Adipose tissue (tissue), 3 donors: Measurements from ENCODE around the gene PDS5A. TPM values are rescaled to one million over a fixed set of nuclear protein-coding genes. Genes with fewer than 3 reads are reported as not detected.
"Not testable (repeated sequence)": the region's sequence is repeated elsewhere in the genome, so short reads cannot be mapped to it uniquely, and the experiment has no call there.

Experiments used
- H3K27ac ChIP-seq: one replicate; pipeline ENCODE4 v1.5.1; 2013; ENCODE audit warnings: low read depth, low read length
- WGBS, 3 donors: extraction: QIAGEN DNeasy Blood & Tissue Kit; methylation state at CpG; one replicate each; pipeline ENCODE4 v1.1.7; 2013; 5-methylcytosine and 5-hydroxymethylcytosine counted together
- polyA plus RNA-seq, 3 donors: library from polyadenylated mRNA; stranded (reverse); fragments of 200-250 nt; gene quantifications; one replicate each; pipeline ENCODE4 v1.2.3, GENCODE V29; 2013
- donor health status: healthy with polysubstance abuse.
- donor health status: Bipolar disorder and iron deficiency.
- donor health status: healthy.

Gene PDS5A, protein sequence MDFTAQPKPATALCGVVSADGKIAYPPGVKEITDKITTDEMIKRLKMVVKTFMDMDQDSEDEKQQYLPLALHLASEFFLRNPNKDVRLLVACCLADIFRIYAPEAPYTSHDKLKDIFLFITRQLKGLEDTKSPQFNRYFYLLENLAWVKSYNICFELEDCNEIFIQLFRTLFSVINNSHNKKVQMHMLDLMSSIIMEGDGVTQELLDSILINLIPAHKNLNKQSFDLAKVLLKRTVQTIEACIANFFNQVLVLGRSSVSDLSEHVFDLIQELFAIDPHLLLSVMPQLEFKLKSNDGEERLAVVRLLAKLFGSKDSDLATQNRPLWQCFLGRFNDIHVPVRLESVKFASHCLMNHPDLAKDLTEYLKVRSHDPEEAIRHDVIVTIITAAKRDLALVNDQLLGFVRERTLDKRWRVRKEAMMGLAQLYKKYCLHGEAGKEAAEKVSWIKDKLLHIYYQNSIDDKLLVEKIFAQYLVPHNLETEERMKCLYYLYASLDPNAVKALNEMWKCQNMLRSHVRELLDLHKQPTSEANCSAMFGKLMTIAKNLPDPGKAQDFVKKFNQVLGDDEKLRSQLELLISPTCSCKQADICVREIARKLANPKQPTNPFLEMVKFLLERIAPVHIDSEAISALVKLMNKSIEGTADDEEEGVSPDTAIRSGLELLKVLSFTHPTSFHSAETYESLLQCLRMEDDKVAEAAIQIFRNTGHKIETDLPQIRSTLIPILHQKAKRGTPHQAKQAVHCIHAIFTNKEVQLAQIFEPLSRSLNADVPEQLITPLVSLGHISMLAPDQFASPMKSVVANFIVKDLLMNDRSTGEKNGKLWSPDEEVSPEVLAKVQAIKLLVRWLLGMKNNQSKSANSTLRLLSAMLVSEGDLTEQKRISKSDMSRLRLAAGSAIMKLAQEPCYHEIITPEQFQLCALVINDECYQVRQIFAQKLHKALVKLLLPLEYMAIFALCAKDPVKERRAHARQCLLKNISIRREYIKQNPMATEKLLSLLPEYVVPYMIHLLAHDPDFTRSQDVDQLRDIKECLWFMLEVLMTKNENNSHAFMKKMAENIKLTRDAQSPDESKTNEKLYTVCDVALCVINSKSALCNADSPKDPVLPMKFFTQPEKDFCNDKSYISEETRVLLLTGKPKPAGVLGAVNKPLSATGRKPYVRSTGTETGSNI (N-terminal part only)
- 10 to 100 TPM; 13.7 to 20.9 (median 17.0) TPM for polyA plus RNA-seq

DNA sequence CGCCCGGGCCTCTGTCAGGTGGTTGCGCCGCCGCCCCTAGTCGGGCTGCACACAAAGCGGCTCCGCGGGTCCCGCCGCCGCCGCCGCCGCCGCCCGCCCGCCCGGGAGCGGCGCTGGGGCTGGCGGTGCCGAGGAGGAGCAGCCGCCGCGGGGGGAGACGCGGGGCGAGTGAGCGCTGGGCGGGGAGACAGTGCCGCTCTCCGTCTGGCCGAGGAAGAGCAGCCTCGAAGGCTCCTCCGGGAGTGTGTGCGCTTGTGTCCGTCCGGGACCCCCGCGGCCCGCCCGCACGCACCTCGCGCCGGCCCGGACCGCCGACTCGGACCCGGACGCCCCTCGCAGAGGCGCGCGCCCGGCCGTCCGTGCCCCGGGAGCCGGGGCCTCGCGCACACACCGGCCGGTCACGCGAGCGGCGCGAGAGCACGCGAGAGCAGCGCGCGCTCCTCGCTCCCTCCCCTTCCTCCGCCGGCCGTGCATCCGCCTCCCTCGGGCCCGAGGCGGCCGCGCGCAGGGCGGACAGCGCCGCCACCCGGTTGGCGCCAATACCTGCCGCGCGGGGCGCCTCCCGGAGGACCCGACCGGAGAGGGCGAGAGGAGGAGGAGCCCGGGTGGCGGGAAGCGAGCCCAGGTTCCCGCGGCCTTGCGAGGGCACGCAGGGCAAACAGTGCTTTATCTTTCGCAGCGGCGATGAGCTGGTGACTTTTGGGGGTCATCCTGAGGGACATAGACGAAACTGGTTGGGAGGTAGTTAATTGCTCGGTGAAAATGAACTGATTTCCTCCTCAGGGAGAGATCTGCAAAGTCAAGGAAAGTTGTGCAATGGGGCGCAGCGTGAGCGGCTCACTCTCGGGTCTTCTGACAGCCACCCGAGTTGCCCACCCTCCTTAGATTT lies at the start of gene PDS5A:
Gene PDS5A (minus strand): TSS at position 423 of the 889 bp plus-strand sequence. CDS start 1,334 bp downstream, outside the sequence.
- H3K27ac ChIP-seq = peak within 1 kb of the TSS; percentile 66
- WGBS, 3 donors = 0 to 1% (median 1%) methylated on average over 79 to 105 of the region's 117 CpGs

DNA sequence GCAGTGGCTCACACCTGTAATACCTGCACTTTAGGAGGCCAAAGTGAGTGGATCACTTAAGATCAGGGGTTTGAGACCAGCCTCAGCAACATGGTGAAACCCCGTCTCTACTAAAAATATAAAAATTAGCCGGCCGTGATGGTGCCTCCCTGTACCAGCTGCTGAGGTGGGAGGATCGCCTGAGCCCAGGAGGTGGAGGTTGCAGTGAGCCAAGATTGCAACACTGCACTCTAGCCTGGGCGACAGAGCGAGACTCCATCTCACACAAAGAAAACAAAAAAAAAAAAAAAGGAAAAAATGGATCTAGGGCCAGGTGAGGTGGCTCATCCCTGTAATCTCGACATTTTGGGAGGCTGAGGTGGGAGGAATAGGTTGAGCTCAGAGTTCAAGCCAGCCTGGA lies 46.3 kb upstream of the PDS5A start:
- WGBS, 3 donors = 84 to 88% methylated on average over 6 to 7 of the region's 7 CpGs; no CpG with 5 or more reads in 1 of the 3 donors
- H3K27ac ChIP-seq = not testable (repeated sequence)

DNA sequence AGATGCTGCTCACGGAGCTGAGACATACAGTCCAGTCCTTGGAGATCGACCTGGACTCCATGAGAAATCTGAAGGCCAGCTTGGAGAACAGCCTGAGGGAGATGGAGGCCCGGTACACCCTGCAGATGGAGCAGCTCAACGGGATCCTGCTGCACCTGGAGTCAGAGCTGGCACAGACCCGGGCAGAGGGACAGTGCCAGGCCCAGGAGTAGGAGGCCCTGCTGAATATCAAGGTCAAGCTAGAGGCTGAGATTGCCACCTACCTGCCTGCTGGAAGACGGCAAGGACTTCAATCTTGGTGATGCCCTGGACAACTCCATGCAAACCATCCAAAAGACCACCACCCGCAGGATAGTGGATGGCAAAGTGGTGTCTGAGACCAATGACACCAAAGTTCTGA lies 43.4 kb upstream of the PDS5A start:
- 48 to 91% (median 91%) methylated on average over 7 of the region's 7 CpGs for WGBS, 3 donors
- not testable (repeated sequence) for H3K27ac ChIP-seq

DNA sequence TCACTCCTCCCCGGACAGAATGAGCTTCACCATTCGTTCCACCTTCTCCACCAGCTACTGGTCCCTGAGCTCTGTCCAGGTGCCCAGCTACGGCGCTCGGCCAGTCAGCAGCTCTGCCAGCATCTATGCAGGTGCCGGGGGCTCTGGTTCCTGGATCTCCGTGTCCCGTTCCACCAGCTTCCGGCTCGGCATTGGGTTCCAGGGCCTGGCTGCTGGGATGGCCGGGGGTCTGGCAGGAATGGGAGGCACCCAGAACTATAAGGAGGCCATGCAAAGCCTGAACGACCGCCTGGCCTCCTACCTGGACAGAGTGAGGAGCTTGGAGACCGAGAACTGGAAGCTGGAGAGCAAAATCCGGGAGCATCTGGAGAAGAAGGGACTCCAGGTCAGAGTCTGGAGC lies 42.5 kb upstream of the PDS5A start:
- no peak overlapping the region for H3K27ac ChIP-seq
- WGBS, 3 donors = 92 to 94% (median 93%) methylated on average over 15 of the region's 15 CpGs

DNA sequence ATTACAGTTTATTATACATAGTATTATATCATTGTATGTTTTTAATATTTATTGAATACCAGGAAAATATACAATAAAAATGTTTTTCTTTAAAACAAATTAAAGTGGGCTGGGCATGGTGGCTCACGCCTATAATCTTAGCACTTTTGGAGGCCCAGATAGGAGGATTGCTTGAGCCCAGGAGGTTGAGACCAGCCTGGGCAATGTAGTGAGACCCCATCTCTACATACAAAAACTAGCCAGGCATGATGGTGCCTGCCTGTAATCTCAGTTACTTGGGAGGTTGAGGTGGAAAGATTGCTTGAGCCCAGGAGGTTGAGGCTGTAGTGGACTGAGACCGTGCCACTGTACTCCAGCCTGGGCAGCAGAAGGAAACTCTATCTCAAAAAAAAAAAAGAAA lies 38.3 kb upstream of the PDS5A start:
- WGBS, 3 donors = 88 to 93% (median 90%) methylated on average over 2 of the region's 2 CpGs

DNA sequence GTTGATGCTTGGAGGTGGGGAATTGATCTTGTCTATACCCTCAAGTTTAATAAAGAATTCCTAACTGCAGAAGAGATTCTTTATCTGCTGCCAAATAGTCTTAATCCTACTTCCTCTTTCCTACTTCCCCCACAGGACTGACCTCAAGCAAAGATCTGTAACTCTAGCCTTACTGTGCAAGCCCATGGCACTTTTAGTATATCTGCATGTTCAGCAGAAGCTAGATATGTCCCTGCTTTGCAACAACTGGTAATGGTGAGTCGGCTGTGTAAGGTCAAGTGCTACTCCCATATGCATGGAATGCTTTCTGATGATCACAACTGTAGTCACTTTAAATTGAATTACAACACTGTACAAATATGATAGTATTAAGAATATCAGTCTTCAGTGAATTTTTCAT lies 26.3 kb upstream of the PDS5A start:
- no peak overlapping the region for H3K27ac ChIP-seq
- 28 to 69% (median 35%) methylated on average over 1 of the region's 1 CpG for WGBS, 3 donors

More for the DNA sequence above, 38.3 kb upstream of the PDS5A start:
- H3K27ac ChIP-seq = no peak overlapping the region

DNA sequence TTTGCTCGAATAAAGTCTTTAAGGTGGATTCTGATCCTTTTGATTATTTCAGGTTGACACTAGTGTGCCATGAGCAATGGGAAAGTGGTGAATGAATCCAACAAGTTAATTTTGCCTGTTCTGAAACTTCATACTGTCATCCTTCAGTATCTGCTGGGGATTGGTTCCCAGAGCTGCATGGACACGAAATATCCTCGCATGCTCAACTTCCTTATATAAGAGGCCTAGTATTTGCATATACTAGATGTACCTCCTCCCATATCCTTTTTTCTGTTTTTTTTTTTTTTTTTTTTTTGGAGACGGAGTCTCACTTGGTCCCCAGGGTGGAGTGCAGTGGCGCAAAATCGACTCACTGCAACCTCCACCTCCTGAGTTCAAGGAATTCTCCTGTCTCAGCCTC lies 23.0 kb upstream of the PDS5A start:
- 81 to 89% (median 85%) methylated on average over 6 of the region's 6 CpGs for WGBS, 3 donors
- H3K27ac ChIP-seq = no peak overlapping the region

DNA sequence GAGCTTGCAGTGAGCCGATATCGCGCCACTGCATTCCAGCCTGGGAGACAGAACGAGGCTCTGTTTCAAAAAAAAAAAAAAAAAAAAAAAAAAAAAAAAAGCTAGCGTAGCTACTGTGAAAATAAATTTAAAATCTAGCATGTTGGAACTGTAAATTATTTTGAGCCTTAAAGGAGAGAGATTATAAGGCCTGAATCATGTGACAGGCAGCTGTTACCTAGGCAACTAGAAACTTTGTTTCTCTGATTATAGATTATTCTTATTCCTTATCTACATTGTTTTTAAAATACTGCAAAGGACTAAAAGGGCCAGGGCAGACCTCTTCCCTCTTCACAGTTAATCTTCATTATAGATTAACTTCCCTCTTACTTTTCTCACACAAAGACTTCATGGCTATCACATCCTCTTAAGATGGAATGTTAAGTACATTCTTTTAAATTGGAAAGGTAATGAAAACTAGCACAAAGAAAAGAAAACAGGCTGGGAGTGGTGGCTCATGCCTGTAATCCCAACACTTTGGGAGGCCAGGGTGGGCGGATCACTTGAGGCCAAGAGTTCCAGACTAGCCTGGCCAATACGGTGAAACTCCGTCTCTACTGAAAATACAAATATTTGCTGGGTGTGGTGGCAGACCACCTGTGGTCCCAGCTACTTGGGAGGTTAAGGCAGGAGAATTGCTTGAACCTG lies 21.1 kb upstream of the PDS5A start:
- 54 to 88% (median 85%) methylated on average over 8 of the region's 8 CpGs for WGBS, 3 donors
- no peak overlapping the region for H3K27ac ChIP-seq

DNA sequence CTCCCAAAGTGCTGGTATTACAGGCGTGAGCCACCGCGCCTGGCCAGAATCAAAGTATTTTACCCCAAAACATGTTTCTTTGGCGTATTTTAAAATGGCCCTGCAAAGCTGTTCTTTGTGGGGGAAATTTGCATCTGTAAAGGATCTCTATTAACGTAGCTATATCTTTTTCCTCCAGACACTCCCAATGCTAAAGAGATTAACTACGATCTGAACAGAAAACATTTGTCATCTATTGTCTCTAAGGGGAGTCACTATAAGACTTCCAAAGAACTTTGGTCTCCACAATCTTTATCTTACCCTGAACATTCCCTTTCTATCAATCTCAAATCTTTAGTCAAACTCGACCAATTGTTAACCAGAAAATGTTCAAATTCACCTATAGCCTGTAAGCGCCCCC lies 19.1 kb upstream of the PDS5A start:
- 91 to 92% (median 91%) methylated on average over 8 of the region's 8 CpGs for WGBS, 3 donors

DNA sequence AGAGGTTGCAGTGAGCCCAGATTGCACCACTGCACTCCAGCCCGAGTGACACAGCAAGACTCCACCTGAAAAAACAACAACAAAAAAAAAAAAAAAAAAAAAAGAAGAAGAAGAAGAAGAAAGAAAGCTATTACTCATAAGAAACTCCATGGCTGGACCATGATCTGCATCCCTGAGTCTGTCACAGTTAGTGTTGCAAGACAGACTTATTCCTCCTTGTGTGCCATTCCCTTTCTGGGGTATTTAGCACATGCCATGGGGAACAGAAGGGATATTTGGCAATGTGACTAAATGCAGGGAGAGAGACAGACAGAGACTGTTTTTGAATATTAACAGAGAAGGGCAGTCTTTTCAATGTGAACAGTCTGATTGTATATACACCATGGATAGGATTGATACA lies 16.7 kb upstream of the PDS5A start:
- 47 to 64% (median 50%) methylated on average over 1 of the region's 1 CpG for WGBS, 3 donors
- no peak overlapping the region for H3K27ac ChIP-seq

More for the DNA sequence above, 19.1 kb upstream of the PDS5A start:
- no peak overlapping the region for H3K27ac ChIP-seq

DNA sequence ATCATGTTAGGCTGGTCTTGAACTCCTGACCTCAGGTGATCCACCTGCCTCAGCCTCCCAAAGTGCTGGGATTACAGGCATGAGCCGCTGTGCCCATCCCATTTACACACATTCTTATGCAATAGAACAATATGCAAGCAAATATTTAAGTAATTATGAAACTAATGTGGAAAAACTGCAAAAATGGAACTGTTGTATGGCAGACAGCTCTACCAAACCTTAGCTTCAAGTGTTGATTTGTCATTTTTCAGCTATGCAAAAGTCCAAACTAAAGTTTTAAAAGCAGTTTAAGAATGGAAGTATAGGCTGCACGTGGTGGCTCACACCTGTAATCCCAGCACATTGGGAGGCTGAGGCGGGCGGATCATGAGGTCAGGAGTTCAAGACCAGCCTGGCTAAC lies 11.7 kb upstream of the PDS5A start:
- 89 to 94% (median 92%) methylated on average over 4 of the region's 4 CpGs for WGBS, 3 donors

DNA sequence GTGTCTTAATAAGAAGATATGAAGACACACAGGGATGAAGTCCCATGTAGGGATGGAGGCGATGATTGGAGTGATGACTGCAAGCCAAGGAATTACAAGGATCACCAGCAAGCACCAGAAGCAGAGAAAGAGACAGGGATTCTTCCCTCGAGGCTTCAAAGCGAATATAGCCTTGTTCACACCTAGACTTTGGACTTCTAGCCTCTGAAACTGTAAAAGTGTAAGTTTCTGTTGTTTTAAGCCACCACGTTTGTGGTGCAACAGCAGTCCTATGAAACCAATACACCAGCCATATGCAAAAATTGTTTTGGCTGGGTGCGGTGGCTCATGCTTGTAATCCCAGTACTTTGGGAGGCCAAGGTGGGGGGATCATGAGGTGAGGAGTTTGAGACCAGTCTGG lies 9.8 kb upstream of the PDS5A start:
- 79 to 86% (median 82%) methylated on average over 5 of the region's 5 CpGs for WGBS, 3 donors
- no peak overlapping the region for H3K27ac ChIP-seq

More for the DNA sequence above, 11.7 kb upstream of the PDS5A start:
- H3K27ac ChIP-seq = not testable (repeated sequence)

DNA sequence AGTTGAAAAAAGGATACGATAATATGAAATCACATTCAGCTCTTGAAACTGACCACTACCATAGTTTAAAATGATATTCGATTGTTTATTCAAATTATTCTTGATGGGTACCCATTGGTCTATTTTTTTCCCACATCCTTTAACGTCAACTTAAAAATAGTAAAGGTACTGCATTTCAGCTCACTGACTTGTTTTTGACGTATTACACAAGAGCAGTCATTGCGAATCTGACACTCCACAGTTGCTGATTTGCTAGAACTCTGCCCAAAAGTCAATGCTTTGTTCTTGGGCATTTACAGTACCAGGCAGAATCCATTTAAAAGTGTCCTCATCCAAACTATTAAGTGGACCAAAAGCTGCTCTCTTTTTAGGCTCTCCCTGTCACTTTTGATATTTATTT lies 1.2 kb upstream of the PDS5A start:
- no peak overlapping the region for H3K27ac ChIP-seq
- WGBS, 3 donors = 70 to 92% (median 72%) methylated on average over 5 of the region's 5 CpGs

DNA sequence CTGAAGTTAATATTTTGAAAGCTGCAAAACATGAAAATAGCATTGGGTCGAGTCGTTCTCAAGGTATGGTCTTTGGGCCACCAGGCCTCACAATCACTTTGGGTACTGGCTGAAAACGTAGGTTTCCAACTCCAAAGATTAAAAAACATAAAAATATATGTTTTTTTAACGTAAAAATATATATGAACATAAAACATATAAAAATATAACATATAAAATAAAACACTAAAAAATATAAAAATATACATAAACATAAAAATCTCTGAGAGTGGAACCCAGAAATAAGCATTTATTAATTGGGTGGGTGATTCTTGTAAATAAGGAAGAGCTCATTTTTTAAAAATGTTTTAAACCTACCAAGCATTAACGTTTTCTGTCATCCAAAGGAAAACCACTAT lies 666 bp upstream of the PDS5A start:
- no peak overlapping the region for H3K27ac ChIP-seq
- WGBS, 3 donors = 13 to 24% (median 17%) methylated on average over 5 of the region's 5 CpGs

DNA sequence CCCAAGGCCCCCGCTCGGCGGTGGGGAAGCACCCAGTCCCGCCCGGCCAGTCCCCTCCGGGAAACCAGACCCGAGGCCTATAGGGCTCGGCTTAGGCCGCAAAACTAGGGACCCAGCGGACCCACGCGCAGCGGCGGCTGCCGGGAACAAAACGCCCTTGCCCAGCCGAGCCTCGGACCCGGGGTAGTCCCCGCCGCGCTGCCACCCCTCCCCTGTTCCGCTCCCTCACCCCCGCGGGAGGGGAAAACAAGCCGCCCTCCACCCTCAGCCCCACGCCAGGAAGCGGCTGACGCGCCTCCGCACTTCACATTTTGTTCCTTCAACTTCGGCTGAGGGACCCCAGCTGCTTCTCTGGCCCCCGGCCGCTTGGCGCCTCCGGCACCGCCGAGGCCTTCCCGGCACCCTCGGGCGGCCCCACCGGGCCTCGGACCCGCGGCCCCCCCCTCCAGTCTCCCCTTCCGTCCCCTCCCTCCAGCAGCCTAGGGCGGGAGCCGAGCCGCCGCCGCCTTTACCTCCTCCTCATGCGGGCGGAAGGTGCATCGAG lies 694 bp downstream of the PDS5A start:
- H3K27ac ChIP-seq = peak overlapping the region; percentile 66
- WGBS, 3 donors = 0 to 1% (median 1%) methylated on average over 50 to 54 of the region's 54 CpGs

DNA sequence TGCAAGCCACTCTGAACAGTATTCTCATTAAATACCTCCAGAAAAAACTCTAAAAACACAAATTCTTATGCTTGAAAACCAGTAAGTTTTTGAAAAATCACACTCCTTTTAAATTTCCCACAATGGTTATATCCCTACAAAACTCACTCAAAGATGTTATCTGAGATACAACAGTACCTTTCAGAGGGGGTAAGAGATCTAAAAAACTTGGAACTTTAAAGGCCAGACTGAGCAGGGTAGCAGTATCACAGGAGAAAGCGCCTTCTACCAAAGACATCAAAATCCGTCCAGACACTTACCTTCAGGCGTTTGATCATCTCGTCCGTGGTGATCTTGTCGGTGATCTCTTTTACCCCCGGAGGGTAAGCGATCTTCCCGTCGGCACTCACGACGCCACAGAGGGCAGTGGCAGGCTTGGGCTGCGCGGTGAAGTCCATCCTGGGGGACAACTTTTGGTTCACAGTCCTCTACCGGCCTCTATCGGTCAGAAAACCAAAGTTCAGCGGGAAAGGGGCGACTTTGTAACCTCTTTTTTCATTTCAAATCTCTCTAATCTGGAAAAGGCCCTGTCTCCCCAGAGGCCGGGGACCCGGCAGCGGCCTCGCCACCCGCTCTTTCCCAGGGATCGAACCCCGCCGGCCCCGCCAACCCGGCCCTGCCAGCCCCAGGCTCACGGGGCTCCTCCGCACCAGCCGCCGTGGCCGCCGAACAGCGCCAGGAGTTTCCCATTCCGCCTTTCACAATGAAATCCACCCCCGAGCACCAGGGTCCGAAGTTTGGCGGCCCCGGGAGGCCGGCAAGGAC lies 1.4 kb downstream of the PDS5A start:
- 1 to 2% (median 1%) methylated on average over 39 to 41 of the region's 41 CpGs for WGBS, 3 donors
- peak overlapping the region; percentile 66 for H3K27ac ChIP-seq
